Adrenal gland (tissue), 12 donors: ENCODE results near the gene TPST1. TPM values are rescaled to one million over a fixed set of nuclear protein-coding genes. Genes with fewer than 3 reads are reported as not detected.
A peak's percentile ranks its signal among the peaks of the same experiment; 100 is the strongest.

Experiments
- DNase-seq, 7 donors: peaks; one replicate each; pipeline ENCODE4 v3.0.0-alpha.2; 2019 to 2020
- H3K27ac ChIP-seq, 5 donors: fragments of 200-600 bp; sonication (generic) in 4 of 5; 1 replicate in 3 of 5; 2 replicates in 2 of 5; pipeline versions ENCODE4 v1.5.1 to v1.8.0; 2016 to 2020; ENCODE audit warnings: mild to moderate bottlenecking in 1 of 5
- H3K27me3 ChIP-seq: fragments of 200-600 bp; 2 replicates; pipeline ENCODE4 v1.8.0; 2021
- H3K36me3 ChIP-seq, 2 donors: fragments of 200-600 bp; replicated peaks in 1 of 2; 1 replicate in 1 of 2; 2 replicates in 1 of 2; pipeline versions ENCODE4 v1.5.1 to v1.8.0; 2018 to 2022
- H3K4me1 ChIP-seq, 2 donors: fragments of 200-600 bp; replicated peaks in 1 of 2; 1 replicate in 1 of 2; 2 replicates in 1 of 2; pipeline versions ENCODE4 v1.5.1 to v1.8.0; 2018 to 2021
- H3K4me3 ChIP-seq, 4 donors: fragments of 200-600 bp; sonication (generic) in 3 of 4; one replicate each; pipeline ENCODE4 v1.5.1; 2016 to 2018
- H3K9me3 ChIP-seq, 3 donors: fragments of 200-600 bp; sonication (generic) in 1 of 3; replicated peaks in 1 of 3; 1 replicate in 2 of 3; 2 replicates in 1 of 3; pipeline versions ENCODE4 v1.5.1 to v1.8.0; 2016 to 2021
- CTCF ChIP-seq, 6 experiments: fragments of 450-650 bp in 4 of 6; fragments of 200-600 bp in 2 of 6; sonication (generic) in 1 of 6; IDR thresholded peaks; 1 replicate in 5 of 6; 2 replicates in 1 of 6; pipeline versions ENCODE4 v1.5.1 to v1.8.0; 2016 to 2021; ENCODE audit warnings: antibody characterized with exemption in 6 of 6, mild to moderate bottlenecking in 2 of 6, moderate library complexity in 1 of 6
- POLR2A ChIP-seq, 2 donors: fragments of 450-650 bp; IDR thresholded peaks; one replicate each; pipeline ENCODE4 v1.6.1; 2017; ENCODE audit warnings: antibody characterized with exemption in 2 of 2, mild to moderate bottlenecking in 2 of 2, moderate library complexity in 1 of 2
- WGBS, 4 donors: extraction: QIAGEN DNeasy Blood & Tissue Kit in 2 of 4; methylation state at CpG; one replicate each; pipeline versions ENCODE4 v1.1.5 to v1.1.7; 2013 to 2017; 5-methylcytosine and 5-hydroxymethylcytosine counted together
- intact Hi-C, 2 donors: fragments of 100-400 bp; cut with DNase I; formaldehyde crosslinking; loops; one replicate each; pipeline versions ENCODE4 v1.14.1 to v1.15.0; 2022 to 2023
- polyA plus RNA-seq, 3 donors: library from polyadenylated mRNA; stranded (reverse); fragments of 200-250 nt in 2 of 3; fragments of 350-450 nt in 1 of 3; fragmentation: Illumina TruSeq in 1 of 3; extraction: RNeasy Lipid Tissue Mini Kit (QIAGEN cat#74804) in 1 of 3; gene quantifications; one replicate each; pipeline ENCODE4 v1.2.3, GENCODE V29; 2013 to 2014
- total RNA-seq, 9 donors: library from RNA; depleted of rRNA in 4 of 9; stranded (reverse); fragments of >200 nt in 4 of 9; fragments of 120-200 nt in 1 of 9; fragmentation: NEBNext Ultra II Directional in 1 of 9; extraction: Animal tissue kit (Norgen Biotek cat#: 25700) in 1 of 9; gene quantifications; one replicate each; pipeline versions ENCODE4 v1.1.0 to v1.2.4, GENCODE V29; 2013 to 2023
- donor health status: healthy with polysubstance abuse.
- donor health status: Bipolar disorder and iron deficiency.
- donor health status: DM: yes; HTN: yes; CAD: no.
- donor health status: DM: no; HTN: no; CAD: no.
- donor health status: DM: no; HTN: no; CAD: no.
- donor health status: DM: yes; HTN: yes; CAD: no.

Gene TPST1
- total and polyA plus RNA-seq, 12 donors: 6.8 to 70.2 (median 27.2) TPM

- WGBS, 4 donors: 82 to 86% (median 85%) methylated on average over 6 of the region's 6 CpGs
- Histone ChIP-seq H3K36me3 (no peaks in the 10 kb centered on the region), H3K27me3 (no peaks in the 10 kb centered on the region), H3K4me1 (peaks cover 3 to 29% of the 10 kb centered on the region in 2 donors), H3K4me3 (no peak overlapping the region), H3K27ac (peak overlapping the region in 1 of 5 donors; percentile 38), H3K9me3 (no peaks in the 10 kb centered on the region)
- no peak for DNase-seq
- intact Hi-C loops: no loop called here
- TF ChIP-seq POLR2A (IDR thresholded peaks at IDR 0.05): no peak
- no peak for TF ChIP-seq CTCF (IDR thresholded peaks at IDR 0.05)
Measured at GRCh38 chr7:66348959-66349358, 143.8 kb downstream of the TPST1 start.

GRCh38 chr7:66352071-66352470 is 146.9 kb downstream of the TPST1 start:
- peak in 6 of 7 donors; percentile 25 to 44 (median 32) for DNase-seq
- 7 to 25% (median 11%) methylated on average over 4 of the region's 4 CpGs for WGBS, 4 donors
- H3K27me3 ChIP-seq: no peaks in the 10 kb centered on the region
- peak in 1 of 6 experiments; percentile 13 for TF ChIP-seq CTCF (IDR thresholded peaks at IDR 0.05)
- no peak for TF ChIP-seq POLR2A (IDR thresholded peaks at IDR 0.05)
- H3K36me3 ChIP-seq: no peaks in the 10 kb centered on the region
- intact Hi-C loops: no loop called here
- peak overlapping the region in 3 of 5 donors; percentile 15 to 58 (median 38) for H3K27ac ChIP-seq
- H3K9me3 ChIP-seq: no peaks in the 10 kb centered on the region
- H3K4me3 ChIP-seq: peak overlapping the region in 1 of 4 donors; percentile 19
- peaks cover 3 to 29% of the 10 kb centered on the region in 2 donors for H3K4me1 ChIP-seq

GRCh38 chr7:66353547-66353946 is 148.4 kb downstream of the TPST1 start:
- intact Hi-C loops: no loop called here
- Histone ChIP-seq H3K4me1 (peaks cover 3 to 21% of the 10 kb centered on the region in 2 donors), H3K36me3 (no peaks in the 10 kb centered on the region), H3K27ac (no peak overlapping the region), H3K9me3 (no peaks in the 10 kb centered on the region), H3K27me3 (no peaks in the 10 kb centered on the region), H3K4me3 (no peak overlapping the region)
- no peak for TF ChIP-seq CTCF (IDR thresholded peaks at IDR 0.05)
- TF ChIP-seq POLR2A (IDR thresholded peaks at IDR 0.05): no peak
- no peak for DNase-seq
- WGBS, 4 donors: 87 to 96% (median 89%) methylated on average over 2 to 5 of the region's 5 CpGs

GRCh38 chr7:66355756-66356155 is 150.6 kb downstream of the TPST1 start:
- Histone ChIP-seq H3K36me3 (no peaks in the 10 kb centered on the region), H3K27me3 (no peaks in the 10 kb centered on the region), H3K4me1 (peaks cover 3 to 14% of the 10 kb centered on the region in 2 donors), H3K27ac (no peak overlapping the region), H3K9me3 (no peaks in the 10 kb centered on the region), H3K4me3 (no peak overlapping the region)
- DNase-seq: no peak
- intact Hi-C loops: no loop called here
- TF ChIP-seq CTCF (IDR thresholded peaks at IDR 0.05) (no peak), POLR2A (IDR thresholded peaks at IDR 0.05) (no peak)
- WGBS, 4 donors: 91 to 97% (median 92%) methylated on average over 2 to 4 of the region's 4 CpGs
